NCI-H1417 treated with DMSO at 0.1 percent for 48 hours (cell line): ENCODE data around the gene ATP5PO.

Source experiments
- DNase-seq: peaks from one replicate; lab custom pipeline; 2025; lab: John Stamatoyannopoulos, UW

Gene ATP5PO

DNA sequence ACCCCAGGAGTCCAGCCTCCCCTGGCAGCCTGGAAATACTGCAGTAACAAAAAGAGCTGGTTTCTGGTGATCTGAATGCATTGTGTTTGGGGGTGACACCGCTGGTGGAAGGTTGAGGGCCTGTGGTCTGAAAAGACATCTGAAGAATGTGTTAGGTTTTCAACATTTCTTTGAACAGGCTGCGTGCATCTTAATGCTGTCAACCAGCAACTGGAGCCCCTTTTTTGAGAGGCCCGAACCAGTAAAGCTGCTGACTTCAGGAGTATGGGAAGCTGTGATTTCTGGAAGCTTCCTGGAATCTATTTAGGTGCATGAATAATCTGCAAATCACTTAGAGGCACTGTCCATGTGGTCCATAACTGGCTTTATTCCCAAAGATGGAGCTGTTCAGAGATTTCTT lies 17.0 kb downstream of the ATP5PO start:
- no peak for DNase-seq

GRCh38 chr21:33897739-33898138 lies 17.9 kb downstream of the ATP5PO start:
- DNase-seq, result no peak

DNA sequence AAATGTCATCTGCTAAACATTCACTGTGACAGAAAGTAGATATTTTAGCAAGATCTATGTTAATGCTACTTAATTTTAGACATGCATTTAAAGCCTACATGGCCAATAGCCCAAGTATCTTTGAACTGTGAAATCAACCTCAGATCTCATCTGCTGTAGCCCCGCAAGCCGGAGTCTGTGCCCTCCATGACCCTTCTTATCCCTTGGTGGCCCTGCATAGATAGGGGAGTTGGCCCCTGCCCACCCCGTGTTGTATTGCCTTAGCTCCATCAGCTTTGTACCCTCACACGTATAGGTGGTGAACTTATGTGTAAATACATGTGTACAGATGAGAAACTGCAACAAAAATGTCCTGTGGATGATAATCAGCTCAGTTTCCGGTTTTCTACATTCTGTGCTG lies 18.5 kb downstream of the ATP5PO start:
- DNase-seq, result no peak

- DNase-seq, result no peak
Observed at GRCh38 chr21:33896691-33897090, 18.9 kb downstream of the ATP5PO start.

- no peak for DNase-seq
Observed at GRCh38 chr21:33895356-33895755, 20.2 kb downstream of the ATP5PO start.

DNA sequence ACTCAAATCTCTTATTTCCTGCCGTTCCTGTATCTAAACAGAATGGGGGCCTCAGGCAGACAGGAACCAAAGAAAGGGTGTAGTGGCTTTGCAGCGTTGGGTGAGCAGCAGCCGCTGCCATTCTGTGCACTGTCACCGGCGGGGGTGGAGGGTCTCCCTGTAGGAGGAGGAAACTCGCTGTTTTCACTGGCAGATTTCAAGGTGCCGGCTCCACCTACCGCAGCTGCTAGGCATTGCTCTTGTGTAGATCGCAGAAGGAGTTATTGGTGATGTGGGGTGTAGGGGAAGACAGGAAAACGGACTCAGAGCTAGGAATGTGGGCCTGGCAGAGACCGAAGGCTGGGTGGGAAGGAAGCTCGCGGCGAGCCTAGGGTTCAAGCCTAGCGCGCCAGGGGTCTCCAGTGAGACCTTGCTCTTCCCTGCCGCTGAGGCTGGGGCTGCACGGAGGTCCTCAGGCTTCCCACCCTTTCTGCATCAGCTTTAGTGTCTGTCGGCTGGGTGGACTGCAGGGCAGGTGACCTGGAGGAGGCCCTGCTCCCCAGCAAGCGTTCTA lies 20.8 kb downstream of the ATP5PO start:
- DNase-seq, result no peak

DNA sequence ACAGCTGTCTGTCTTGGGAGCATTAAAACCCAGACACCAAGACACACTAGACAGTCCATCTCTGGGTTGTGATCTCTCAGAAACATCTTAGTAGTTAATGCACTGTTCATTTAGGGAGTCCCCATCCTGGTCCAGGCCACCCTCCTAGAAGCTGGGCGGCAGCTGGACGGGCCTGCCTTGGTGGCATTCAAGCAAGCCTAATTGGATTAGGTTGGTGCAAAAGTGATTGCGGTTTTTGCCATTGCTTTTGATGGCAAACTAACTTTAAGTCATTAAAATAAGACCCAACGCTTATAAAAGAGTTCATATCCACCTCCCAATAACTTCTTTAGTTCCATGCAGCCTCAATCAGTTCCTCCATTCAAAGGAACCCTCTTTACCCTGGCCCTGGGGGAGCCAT lies 21.7 kb downstream of the ATP5PO start:
- DNase-seq, result no peak

DNA sequence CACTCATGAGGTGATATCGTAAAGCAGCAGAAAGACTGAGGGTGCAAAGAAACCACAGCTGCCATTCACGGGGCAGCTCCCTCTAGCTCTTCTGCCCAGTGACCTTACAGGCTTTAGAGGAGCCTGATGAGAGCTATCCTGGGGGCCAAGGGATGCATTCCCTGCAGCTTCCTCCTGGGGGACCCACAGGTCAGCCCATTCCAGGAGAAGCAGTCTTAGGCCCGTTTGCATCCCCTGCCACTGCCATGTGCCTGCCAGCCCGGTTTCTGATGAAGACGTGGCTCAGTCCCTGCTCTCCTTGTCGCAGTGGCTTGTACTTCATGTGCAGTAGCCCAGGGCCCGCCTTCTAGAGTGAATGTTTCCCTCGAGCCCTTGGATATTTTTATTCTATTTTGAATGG lies 22.8 kb downstream of the ATP5PO start:
- DNase-seq, result no peak

DNA sequence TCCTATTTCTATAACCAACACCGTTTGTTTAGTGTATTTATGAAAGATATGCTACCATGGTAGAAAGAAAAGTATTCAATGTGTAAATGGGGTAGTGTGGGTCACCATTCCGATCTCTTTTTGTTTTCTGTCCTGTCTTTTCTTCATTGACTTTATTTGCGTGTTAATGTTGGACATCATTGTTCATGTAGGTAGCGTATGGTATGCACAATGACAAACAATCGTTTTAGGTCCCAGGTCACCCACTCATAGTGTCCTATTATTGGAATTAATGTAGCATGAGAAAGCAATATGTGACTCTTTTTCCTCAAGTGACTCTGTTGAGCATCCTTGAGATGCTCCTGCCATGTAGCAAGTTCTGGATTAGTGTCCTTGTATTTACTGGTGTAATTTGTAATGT lies 25.4 kb downstream of the ATP5PO start:
- DNase-seq, result no peak

- DNase-seq, result no peak
Observed at GRCh38 chr21:33886321-33886720, 29.3 kb downstream of the ATP5PO start.

- DNase-seq, result no peak
Observed at GRCh38 chr21:33885172-33885514, 30.5 kb downstream of the ATP5PO start.

- DNase-seq, result no peak
Observed at GRCh38 chr21:33884376-33885171, 31.0 kb downstream of the ATP5PO start.

DNA sequence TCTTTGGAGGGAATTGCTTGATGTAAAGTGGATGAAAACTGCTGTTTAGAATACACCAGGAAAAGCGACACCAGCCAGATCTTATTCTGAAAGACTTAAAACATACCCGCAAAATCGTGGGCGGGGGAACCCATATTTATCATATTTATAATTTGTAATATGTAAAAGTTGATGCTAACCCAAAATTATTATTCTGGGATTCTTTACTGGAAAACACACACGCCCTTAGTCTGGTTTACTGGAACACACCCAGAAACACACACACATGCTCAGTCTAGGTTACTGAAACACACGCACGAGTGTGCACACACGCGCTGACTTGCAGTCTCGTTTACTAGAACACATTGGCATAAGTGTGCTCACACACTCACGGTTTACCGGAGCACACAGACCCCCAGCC lies 32.5 kb downstream of the ATP5PO start:
- no peak for DNase-seq

GRCh38 chr21:33881689-33882440 lies 33.7 kb downstream of the ATP5PO start:
- DNase-seq, result no peak

- DNase-seq, result no peak
Observed at GRCh38 chr21:33880626-33881025, 35.0 kb downstream of the ATP5PO start.

DNA sequence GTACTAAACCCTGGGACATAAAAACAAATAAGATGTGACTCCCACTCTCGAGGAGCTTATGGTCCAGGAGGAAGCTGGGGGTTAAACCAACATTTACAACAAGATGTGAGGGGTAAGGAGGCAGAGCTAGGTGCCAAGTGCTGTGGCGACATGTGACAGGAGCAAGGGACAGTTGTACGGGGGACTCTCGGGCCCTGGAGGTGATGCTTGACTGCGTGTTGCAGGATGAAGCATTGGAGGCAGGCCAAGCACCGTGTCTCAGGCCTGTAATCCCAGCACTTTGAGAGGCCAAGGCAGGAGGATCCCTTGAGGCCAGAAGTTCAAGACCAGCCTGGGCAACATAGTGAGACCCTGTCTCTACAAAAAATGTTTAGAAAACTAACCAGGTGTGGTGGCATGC lies 36.8 kb downstream of the ATP5PO start:
- DNase-seq, result no peak

GRCh38 chr21:33875026-33875695 lies 40.4 kb downstream of the ATP5PO start:
- no peak for DNase-seq

GRCh38 chr21:33874161-33874560 lies 41.4 kb downstream of the ATP5PO start:
- DNase-seq, result no peak

GRCh38 chr21:33872881-33873515 lies 42.6 kb downstream of the ATP5PO start:
- no peak for DNase-seq

- no peak for DNase-seq
Observed at GRCh38 chr21:33871171-33871570, 44.4 kb downstream of the ATP5PO start.

- no peak for DNase-seq
Observed at GRCh38 chr21:33870768-33871167, 44.8 kb downstream of the ATP5PO start.

- no peak for DNase-seq
Observed at GRCh38 chr21:33869873-33870272, 45.7 kb downstream of the ATP5PO start.
